Fibroblast of gingiva (primary cell): ENCODE measurements around the gene RNASE3.
"Not testable (repeated sequence)": the region's sequence is repeated elsewhere in the genome, so short reads cannot be mapped to it uniquely, and the experiment has no call there.

Experiments used
- DNase-seq: peaks from one replicate; pipeline ENCODE4 v3.0.0-alpha.2; 2011; ENCODE audit warnings: low read depth

Gene RNASE3

GRCh38 chr14:20891126-20891825 is at the start of gene RNASE3:
Gene RNASE3 (plus strand): TSS chr14:20891385. CDS start chr14:20891687, 302 bp downstream.
- not testable (repeated sequence) for DNase-seq

- no peak for DNase-seq
These were observed 44.6 kb upstream of the RNASE3 start for GRCh38 chr14:20846560-20846959.

DNA sequence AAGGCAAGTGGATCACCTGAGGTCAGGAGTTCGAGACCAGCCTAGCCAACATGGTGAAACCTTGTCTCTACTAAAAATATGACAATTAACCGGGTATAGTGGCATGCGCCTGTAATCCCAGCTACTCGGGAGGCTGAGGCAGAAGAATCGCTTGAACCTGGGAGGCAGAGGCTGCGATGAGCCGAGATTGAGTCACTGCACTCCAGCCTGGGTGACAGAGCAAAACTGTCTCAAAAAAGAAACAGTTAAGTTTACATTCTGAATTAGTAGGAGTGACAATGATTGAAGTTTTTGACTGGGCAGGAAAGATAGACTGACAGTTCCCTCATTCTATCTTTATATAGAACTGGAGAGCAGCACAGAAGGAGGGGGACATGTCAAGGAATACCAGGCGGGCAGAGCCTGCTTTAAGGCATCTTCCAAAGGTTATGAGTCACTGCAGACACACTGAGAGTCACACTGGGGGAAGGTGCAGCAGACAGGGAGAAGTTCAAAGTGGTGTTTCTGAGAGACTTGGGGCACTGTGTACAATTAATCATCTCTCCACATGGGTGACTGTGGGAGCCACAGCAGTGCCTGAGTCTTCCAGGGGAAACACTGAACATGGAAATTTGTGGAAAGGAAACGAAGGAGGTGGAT is 42.8 kb upstream of the RNASE3 start:
- no peak for DNase-seq

GRCh38 chr14:20848955-20849570 is 42.1 kb upstream of the RNASE3 start:
- DNase-seq = no peak

- DNase-seq = no peak
These were observed 38.1 kb upstream of the RNASE3 start for GRCh38 chr14:20853042-20853441.

DNA sequence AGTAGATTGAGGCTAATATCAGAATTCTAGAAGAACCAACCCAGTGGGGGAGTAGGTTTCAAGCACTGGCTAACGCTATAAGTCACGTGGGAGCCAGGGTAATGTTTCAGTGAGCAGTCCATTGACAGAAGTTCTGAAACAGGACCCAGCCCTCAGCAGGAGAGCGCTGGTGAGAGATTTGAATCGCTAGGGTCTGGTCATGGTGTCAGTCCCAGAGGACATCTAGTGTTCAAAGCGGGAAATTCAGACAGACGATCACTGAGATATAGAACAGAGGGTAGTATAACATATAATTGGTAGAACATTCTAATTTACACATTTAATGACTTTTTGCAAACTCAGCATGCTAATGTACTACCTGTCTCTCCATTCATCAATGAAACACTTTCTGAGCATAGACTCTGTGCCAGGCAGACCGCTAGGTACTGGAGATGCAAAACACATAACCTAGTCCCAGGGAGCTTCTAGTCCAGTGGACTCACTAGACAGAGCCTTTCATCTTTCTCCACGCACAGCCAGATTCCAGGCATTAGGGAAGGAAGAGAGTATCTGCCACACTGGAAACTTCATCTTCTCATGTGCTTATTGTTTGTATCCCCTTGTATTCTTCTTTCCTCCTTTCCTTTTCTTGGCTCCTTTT is 35.4 kb upstream of the RNASE3 start:
- DNase-seq = peak; percentile 41

- no peak for DNase-seq
These were observed 34.0 kb upstream of the RNASE3 start for GRCh38 chr14:20857207-20857606.

DNA sequence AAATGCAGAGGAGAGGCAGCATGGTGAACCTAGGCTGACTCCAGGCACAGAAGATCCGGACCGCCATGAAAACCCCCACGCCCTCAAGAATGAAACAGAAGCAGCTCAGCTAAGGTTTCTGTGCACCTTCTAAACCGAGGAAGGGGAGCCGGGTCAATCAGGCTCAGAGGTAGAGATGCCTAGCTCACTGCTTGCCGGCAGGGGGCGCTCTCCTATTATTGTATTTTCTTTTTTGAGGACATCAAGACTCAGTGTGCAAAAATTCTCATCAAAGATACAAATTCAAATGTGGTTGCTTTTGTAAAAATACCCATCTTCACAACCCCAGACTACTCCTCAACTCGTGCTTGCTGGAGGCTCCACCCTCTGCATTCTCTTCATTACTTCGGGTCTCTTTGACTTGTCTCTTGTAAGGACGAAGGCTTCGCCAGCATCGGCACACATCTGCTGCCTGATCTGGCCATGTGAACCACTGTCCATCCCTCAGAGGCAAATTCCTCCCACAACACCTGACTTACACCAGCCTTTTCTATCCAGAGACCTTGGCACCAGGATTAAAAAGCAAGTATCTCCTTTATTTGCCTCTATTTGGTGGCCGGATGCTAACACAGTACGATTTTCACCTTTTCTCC is 33.4 kb upstream of the RNASE3 start:
- DNase-seq = peak; percentile 32

- no peak for DNase-seq
These were observed 25.0 kb upstream of the RNASE3 start for GRCh38 chr14:20866194-20866593.

DNA sequence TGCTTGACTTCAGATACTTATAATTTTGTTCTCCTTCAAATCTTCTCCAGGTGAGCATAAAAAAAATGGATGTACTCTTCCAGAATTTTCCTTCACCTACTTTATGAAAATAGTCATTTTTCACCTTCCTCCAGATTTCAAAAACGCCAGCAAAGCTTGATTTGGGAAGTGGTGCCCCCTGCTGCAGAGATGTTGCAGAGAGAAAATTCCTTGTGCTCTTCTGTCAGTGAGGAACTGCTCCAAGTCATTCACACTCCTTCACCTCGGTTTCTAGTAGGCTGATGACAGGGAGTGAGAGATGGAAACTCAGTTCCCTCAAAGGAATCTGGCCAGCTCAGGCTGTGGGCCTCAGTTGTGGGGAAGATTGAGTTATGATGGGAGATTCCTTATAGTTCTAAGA is 24.2 kb upstream of the RNASE3 start:
- DNase-seq = no peak

DNA sequence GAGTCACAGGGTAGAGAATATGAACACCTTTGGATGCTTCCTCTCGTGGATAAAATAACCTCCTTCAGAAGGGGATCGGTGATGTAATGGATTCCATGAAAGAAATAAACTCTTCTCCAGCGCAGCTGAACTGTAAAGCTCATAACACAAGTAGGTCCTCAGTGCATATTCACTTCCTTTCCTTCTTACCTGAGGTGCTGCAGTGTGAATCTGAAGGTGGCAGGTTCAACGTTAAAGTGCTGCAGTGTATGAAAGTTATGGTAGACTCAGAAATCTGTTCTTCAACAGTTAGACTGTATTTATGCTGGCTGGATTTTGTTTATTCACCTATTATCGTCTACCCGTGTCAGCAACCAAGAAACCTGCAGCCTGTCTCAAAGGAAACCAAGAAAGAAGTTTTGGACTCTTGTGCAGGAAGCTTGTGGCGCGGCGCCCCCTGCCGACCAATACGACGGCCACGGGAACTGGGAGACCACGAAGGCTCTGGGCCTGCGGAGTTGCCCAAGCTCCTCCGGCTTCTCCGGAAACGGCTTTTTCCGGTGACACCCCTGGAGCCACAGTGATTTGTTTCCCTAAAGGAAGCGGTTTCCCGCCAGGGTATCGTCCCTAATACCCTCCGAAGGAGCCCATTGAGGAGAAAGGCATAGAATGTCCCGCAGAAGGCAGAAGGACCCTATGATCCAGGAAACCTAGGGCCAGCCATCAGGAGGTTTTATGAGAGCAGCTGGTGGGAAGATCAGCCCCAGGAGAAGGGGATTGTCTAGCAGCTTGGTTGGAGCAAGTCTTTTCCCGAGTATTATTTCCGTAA is 17.6 kb upstream of the RNASE3 start:
- peak; percentile 45 for DNase-seq

DNA sequence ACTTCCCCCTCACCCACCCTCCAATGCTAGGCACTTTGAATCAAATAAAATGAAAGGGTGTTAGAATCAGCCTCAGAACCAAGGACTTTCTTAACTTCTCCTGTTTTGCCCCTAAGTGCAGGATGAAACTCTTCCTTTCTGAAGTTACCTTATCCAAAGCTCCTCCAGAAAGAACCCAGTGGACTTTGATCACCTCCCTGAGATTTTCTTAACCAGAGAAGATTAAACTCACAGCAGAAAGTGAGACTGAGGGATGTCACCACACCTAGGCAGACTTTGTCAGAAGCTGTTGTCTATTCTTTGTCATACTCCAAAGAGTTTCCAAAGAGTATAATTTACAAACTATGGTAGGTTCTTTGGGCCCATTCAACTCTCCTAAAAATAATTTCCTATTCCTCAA is 14.2 kb upstream of the RNASE3 start:
- DNase-seq = no peak

DNA sequence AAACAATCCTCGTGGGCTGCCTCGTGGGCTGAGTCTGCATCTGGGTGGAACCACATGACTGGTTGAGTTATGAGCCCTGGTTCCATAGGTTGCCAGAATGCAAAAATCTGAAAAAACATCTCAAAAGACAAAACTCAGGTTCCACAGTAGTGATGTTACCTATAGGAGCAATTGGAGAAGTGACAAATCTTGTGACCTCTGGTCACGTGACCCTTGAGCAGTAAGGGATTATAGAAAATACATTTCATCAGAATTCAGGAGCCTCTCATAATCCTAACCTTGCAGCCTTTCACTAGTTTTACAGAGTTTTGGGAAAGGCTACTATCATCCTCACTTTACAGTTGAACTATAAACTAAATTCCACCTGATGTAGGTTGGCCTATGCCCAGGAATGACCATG is 12.5 kb upstream of the RNASE3 start:
- DNase-seq = no peak

DNA sequence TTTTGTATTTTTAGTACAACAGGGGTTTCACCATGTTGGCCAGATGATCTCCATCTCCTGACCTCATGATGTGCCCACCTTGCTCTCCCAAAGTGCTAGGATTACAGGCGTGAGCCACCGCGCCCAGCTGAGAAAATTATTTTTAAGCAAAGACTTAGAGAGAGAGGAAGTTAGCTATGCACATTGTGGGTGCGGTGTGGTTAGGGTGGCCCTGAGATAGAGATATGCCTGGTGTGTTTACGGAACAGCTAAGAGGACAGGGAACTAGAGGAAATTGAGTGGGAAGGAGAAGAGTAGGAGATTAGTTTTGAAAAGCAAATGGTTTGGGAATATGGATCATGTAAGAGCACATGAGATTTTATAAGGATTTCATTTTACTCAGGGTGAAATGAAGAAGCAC is 10.0 kb upstream of the RNASE3 start:
- DNase-seq = not testable (repeated sequence)

DNA sequence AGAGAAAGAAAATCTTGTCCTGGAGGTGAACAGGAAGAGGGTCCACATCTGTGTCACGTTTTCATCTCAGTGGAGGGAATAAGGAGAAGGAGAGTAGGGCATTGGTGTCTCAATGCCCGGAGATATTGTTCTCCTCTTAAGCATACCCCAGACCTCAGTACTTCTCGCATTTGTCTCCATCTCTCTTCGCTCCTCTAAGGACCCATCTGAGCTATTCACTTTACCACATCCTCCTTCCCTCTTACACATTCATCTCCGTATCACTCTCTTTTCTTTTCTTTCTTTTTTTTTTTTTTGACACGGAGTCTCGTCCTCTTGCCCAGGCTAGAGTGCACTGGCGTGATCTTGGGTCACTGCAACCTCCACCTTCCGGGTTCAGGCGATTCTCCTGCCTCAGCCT is 8.4 kb upstream of the RNASE3 start:
- not testable (repeated sequence) for DNase-seq

DNA sequence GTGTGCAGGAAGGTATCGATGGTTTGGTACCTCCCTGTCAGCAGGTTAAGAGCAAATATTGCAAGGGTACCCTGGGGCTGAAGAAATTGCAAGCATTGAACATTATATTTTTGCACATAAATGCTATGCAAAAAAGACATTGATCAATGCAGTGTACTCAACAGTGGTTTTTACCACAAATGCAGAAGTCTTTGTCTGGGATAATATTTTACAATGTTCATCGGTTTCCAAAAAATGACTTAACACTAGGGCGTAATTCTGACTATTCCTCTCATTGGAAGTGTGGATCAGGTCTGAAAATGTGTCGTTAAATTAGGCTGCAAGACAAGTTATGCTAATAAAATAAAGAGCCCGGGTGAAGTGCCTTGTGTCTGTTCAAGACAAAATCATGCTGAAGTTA is 2.8 kb upstream of the RNASE3 start:
- DNase-seq = not testable (repeated sequence)

GRCh38 chr14:20895322-20895721 is 4.1 kb downstream of the RNASE3 start:
- not testable (repeated sequence) for DNase-seq

DNA sequence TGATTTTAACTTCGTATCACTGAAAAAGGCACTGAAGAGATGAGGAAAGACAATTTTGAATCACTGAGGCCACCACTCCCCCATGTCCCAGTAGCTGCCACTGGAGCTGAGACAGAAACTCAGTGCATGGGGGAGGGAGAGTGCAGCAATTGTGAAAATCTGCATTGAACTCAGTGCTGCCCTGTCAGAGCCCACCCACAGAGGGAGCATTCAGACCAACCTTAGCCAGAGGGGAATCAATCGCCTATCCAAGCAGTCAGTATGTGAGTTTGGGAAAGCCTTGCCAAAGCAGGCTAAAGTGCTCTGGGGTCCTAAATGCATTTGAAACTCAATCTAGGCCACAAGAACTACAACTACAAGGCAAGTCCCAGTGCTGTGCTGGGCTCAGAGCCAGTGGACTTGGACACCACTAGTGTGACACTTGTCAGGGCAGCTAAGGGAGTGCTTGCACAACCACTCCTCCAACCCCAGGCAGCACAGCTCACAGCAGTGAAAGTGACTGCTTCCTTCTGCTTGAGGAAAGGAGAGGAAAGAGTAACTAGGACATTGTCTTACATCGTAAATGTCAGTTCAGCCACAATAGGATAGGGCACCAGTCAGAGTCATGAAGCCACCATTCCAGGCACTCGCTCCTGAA is 13.3 kb downstream of the RNASE3 start:
- no peak for DNase-seq

DNA sequence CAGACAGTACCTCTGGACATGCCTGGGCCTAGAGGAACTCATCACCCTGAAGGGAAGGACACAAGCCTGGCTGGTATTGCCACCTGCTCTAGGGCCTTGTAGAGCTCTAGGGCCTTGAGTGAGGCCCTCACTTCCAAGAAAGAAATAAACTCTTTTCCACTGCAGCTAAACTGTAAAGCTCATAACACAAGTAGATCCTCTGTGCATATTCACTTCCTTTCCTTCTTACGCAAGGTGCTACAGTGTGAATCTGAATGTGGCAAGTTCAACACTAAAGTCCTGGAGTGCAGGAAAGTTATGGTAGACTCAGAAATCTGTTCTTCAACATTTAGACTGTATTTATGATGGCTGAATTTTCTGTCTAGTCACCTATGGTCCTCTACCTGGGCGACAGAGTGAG is 14.5 kb downstream of the RNASE3 start:
- no peak for DNase-seq

DNA sequence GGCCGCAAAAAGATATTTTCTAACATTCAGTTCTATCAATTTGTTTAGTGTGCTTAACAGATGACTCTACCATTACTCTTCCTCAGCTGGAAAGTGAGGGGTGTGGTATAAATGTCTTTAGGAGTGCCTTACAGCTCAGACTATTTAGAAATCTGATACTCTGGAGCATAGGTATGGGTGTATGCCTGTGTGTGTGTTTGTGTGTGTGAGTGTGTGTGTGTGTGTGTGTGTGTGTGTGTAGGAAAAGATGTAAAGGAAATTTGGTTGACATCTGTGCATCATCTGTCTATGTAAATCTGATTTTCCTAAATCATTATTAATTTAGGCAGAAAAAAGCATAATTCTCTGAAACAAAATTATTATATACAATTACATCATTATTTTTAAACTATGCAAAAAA is 16.0 kb downstream of the RNASE3 start:
- DNase-seq = no peak

DNA sequence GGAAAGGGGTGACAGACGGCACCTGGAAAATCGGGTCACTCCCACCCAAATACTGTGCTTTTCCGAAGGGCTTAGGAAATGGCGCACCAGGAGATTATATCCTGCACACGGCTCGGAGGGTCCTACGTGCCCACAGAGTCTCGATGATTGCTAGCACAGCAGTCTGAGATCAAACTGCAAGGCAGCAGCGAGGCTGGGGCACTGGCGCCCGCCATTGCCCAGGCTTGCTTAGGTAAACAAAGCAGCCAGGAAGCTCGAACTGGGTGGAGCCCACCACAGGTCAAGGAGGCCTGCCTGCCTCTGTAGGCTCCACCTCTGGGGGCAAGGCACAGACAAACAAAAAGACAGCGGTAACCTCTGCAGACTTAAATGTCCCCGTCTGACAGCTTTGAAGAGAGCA is 19.6 kb downstream of the RNASE3 start:
- DNase-seq = not testable (repeated sequence)
